HPDE6-E6E7 (cell line): ENCODE results near the gene SKI.

Experiments
- DNase-seq: peaks from one replicate; pipeline ENCODE4 v3.0.0; 2011; ENCODE audit warnings: missing footprints; ENCODE audit errors: extremely low spot score

SKI gene

GRCh38 chr1:2352341-2352896, 124.3 kb downstream of the SKI start:
- DNase-seq: no peak

- no peak for DNase-seq
These were observed 124.9 kb downstream of the SKI start for GRCh38 chr1:2352897-2353550.

- no peak for DNase-seq
These were observed 125.7 kb downstream of the SKI start for GRCh38 chr1:2353551-2354438.

GRCh38 chr1:2354511-2355372, 126.6 kb downstream of the SKI start:
- DNase-seq: no peak

GRCh38 chr1:2355373-2356261, 127.5 kb downstream of the SKI start:
- no peak for DNase-seq

- no peak for DNase-seq
These were observed 128.3 kb downstream of the SKI start for GRCh38 chr1:2356401-2356800.

GRCh38 chr1:2356911-2357845, 129.1 kb downstream of the SKI start:
- no peak for DNase-seq

- DNase-seq: no peak
These were observed 130.0 kb downstream of the SKI start for GRCh38 chr1:2358072-2358471.

- DNase-seq: no peak
These were observed 130.8 kb downstream of the SKI start for GRCh38 chr1:2358651-2359640.
